SIG-M5 (cell line): ENCODE data around the gene CHRFAM7A.
"Not testable (repeated sequence)": the region's sequence is repeated elsewhere in the genome, so short reads cannot be mapped to it uniquely, and the experiment has no call there.

Experiments used
- DNase-seq: peaks from one replicate; lab custom pipeline; 2025; lab: John Stamatoyannopoulos, UW

Gene CHRFAM7A

DNA sequence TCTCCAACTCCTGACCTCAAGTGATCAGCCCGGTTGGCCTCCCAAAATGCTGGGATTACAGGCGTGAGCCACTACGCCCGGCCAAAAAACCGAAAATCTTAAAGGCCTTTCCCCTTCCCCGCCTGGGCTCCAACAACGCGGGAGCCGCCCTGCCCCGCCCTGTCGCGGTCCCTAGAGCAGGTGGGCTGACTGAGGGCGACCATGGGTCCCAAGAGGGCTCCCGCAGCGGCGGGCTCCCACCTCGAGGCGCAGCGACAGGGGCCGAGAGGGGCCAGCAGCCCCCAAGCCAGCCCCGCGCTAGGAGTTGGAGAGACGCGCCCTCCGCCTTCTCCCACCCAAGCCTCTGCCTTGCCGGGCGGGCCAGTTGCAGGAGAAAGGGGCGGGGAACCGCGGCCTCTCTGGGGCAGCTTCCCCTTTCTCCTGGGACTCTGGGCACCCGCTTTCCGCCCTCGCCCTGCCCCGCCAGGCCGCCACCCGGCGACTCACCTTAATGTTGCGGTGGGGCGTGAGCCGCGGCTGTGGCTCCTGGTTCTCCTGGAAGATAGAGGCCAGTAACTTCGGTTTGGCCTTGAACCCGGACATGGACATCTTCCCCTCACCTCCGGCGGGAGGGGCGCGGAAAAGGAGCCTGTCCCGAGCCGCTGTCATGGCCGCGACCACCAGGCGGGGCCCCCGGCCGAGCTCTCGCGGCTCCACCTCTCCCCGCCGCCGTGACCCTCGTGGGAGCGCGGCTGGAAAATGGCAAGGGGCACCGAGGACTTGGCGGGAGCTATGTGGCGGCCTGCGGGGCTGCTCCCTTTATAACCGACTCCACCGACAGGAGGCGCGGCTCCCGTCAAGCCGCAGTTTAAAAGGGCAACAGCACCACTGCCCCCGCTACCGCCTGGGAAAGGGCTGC is at the start of gene CHRFAM7A:
Gene CHRFAM7A (minus strand): TSS at position 775 of the 898 bp plus-strand sequence. CDS start 10,189 bp downstream, outside the sequence.
- not testable (repeated sequence) for DNase-seq

DNA sequence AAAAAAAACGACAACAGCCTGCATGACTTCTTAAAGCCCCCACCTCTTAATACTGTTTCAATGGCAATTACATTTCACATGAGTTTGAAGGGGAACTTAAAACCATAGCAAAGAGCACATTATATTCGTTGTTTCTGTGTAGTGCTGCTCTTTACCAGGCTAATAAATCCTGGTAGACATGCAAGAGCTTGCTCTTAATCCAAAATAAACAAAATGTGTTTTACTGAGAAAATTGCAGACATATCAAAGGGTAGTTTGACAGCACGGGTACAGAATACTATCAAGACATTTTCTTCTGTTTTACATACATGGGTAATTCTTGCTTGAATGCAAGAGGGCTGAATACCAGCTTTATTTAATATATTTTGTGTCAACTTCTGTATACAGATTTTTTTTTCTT is 45.0 kb upstream of the CHRFAM7A start:
- not testable (repeated sequence) for DNase-seq

DNA sequence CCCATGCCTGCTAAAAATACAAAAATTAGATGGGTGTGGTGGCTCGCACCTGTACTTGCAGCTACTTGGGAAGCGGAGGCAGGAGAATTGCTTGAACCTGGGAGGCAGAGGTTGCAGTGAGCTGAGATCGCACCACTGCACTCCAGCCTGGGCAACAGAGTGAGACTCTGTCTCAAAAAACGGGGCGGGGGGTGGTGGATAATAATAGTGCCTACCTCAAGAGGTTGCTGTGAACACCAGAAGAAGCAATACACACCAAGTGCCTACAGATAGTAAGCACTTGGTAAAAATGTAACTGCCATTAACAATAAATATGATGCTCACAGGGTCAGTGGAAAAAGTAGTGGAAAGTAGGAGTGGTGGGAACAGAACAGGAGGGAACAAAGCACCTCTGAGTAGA is 42.5 kb upstream of the CHRFAM7A start:
- not testable (repeated sequence) for DNase-seq

DNA sequence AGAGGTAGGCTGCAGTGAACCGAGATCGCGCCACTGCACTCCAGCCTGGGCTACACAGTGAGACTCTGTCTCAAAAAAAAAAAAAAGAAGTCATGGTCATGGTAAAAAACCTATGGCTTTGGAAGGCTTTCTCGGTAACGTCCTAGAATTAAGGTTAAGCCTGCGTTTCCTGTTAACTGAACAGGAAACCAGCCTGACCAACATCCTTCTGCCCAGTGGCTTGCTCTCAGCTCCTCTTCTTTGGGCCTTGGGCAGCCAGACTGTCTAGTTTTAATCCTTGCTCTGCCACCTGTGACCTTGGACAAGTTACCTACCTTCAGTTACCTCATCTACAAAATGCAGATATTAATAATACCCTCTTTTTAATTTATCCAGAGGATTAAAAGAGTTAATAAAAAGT is 27.4 kb upstream of the CHRFAM7A start:
- DNase-seq, result not testable (repeated sequence)

DNA sequence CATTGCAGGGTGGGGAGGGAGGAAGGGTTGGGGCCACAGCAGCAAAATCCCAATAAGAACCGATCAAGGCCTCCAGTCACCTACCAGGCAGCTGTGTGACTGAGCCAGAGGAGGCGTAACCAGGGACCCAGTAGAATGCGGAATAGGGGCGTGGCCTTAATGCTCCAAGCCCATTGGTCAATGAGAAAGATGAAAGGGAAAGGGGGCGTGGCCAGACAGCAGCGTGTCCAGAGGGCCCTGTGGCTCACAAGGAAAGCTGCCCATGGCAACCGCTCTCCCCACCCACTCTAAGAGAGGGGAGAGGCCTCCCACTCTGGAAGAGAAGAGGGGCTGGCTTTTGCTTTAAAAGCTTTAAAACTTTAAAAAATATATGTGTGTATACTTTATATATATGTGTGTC is 20.8 kb upstream of the CHRFAM7A start, which contains the start of gene GOLGA8R:
Gene GOLGA8R (minus strand): TSS at position 101 of the 400 bp plus-strand sequence. CDS start 98 bp downstream, at position 3.
- not testable (repeated sequence) for DNase-seq

DNA sequence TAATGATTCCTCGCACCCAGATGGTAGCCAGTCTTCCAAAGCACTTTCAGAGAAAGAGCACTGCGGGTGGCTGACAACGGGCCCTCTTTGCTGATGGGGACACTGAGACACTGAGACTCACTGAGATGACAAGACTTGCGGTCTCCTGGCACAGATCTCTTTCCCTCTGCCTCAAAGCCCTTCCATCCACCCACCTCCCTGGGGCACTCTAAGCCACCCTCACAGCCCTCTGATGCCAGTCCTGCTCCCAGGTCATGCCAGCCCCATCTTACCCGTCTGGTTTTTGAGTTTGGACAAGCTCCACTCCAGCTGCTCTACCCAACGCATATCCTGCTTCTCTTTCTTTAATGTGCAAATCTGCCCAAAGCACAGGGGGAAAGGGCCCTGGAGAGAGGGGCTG is 14.3 kb upstream of the CHRFAM7A start:
- not testable (repeated sequence) for DNase-seq

DNA sequence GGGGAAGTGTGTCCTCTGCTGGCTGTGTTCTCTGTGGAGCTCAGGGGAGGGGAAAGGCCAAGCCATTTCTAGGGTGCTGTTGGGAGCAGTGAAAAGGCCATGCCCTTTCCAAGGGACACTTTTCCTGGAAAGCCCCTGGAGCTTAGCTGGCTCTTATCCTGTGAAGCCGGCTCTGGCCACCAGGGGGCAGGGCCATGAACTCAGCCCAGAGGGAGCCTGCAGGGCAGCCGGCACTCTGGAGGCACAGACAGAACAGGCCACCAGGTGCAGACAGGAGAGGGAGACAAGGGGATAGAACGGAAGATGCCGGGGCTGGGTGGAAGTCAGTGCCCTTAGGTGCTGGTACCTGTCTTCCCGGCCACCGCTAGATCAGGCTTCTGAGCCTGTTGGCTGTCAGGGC is 5.6 kb upstream of the CHRFAM7A start:
- DNase-seq, result not testable (repeated sequence)

DNA sequence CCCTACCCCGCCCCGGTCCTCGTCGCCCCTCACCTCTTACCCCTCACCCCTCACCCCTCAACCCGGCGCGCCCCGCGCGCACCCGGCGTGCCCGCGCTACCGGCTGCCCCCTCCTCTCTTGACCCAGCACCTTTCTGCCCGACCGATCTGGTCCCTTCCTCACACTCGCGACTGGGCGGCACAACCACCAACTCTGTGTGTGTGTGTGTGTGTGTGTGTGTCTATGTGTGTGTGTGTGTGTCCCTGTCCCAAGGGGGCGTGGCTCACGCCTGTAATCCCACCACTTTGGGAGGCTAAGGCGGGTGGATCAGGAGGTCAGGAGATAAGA is 288 bp upstream of the CHRFAM7A start:
- not testable (repeated sequence) for DNase-seq

DNA sequence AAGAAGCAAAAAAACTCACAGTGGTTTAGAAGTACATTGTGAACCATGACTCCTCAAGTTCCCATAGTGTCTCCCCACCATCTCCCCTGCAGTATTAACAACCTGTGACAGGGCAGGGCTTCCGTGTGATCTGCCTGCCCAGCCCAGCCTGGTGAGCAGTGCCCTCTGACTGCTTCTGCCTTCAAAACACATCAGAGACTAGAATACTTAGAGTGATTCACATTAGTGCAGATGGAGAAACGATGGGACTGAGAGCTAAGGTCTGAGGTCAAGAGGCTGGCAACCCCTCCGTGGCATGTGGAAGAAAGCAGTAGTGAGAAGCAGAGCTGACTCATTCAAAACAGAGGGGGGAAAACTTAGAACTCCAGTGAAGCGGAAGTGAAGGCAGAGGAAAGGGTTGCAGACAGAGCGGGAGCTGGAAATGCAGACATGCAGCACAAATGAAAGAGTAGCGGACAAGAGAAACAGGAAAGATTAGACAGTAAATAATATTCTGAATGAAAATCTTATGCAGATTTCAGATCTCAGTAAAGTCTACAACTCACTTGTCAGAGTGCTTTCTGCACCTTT is 6.9 kb downstream of the CHRFAM7A start:
- DNase-seq, result not testable (repeated sequence)

DNA sequence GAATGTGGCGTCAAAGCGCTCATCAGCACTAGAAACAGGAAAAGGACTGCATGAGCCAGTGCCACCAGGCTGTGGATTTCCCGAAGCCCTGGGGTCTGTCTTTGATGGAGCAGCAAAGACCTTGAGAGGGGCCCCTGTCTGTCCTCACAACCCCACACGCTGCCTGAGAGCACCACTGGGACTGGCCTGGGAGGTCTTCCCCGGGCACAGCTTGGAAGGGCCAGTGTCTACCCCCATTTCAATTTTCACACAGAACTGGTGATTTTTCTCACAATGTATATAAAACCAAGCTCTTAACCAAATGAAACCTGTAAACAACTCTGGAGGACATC is 16.3 kb downstream of the CHRFAM7A start:
- not testable (repeated sequence) for DNase-seq

DNA sequence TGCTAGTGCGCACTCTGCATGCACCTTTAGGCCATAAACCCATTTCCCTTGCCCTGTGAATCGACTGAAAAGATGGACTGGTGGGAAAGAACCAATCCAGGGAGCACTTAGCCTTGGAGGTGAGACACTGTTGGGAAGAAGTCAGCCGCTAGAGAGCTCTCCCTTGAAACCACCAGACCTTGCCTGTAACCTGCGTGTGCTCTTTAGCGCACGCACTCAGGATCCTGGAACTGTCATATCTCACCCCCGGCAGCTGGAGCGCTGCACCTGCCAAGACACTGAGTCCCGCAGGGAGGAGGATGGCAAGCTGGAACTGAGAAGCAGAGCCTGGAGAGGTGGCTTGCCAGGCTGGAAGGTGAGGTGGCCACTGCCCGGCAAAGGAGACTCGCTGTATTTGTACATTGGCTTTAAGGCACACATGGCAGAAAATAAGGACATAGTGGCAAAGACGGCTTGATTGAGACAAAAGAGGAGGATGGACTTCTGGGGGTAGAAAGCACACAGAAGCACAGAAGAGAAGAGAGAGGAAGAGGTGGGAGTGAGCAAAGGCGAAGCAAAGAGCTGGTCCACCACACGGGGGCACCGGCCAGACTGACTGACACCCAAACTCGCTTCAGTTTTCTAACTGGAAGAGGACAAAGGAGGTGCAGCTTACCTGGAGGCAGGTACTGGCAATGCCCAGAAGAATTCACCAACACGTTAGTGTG is 16.8 kb downstream of the CHRFAM7A start:
- DNase-seq, result not testable (repeated sequence)

DNA sequence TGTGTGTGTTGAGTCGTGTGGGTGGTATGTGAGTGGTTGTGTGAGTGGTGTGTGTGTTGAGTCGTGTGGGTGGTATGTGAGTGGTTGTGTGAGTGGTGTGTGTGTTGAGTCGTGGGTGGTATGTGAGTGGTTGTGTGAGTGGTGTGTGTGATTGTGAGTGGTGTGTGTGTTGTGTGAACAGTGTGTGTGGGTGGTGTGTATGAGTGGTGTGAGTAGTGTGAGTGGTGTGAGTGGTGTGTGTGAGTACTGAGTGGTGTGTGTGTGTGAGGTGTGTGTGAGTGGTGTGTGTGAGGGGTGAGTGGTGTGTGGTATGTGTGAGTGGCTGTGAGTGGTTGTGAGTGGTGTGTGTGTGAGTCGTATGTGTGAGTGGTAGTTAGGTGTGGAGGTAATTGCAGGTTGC is 17.5 kb downstream of the CHRFAM7A start:
- not testable (repeated sequence) for DNase-seq

DNA sequence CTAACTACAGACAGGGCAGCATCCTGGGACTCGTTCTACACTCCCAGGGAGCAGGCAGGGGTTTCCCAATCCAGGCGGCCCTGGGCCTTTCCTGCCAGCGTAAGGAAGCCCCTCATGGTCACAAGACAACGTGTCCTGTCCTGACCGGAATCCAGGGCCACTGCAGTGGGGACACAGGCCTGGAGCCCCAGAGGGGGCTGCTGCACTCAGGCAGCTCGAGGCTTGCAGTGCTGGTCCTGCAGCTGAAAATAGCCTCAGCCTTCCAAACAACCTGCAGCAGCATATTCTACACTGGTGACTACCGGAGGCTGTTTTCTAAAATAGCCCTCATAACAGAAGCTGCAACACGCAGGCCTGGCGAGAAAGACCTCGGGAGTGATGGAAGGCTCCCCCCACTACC is 18.5 kb downstream of the CHRFAM7A start:
- DNase-seq, result not testable (repeated sequence)

DNA sequence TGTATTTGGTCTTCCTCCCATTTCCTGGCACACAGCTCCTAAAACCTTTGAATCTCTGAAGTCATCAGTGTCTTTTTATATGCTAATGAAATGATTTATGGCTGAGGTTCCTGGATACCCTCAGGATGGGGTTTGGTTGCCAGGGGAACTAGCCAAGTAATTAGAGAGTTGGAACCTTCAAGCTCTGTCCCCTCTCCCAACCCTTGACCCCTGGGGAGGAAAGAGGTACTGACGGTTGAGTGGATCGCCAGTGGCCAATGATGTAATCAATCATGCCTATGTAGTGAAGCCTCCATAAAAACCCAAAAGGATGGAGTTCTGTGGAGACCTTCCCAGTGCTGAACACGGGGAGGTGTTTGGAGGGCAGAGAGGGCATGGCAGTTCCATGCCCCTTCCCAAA is 25.1 kb downstream of the CHRFAM7A start:
- not testable (repeated sequence) for DNase-seq

DNA sequence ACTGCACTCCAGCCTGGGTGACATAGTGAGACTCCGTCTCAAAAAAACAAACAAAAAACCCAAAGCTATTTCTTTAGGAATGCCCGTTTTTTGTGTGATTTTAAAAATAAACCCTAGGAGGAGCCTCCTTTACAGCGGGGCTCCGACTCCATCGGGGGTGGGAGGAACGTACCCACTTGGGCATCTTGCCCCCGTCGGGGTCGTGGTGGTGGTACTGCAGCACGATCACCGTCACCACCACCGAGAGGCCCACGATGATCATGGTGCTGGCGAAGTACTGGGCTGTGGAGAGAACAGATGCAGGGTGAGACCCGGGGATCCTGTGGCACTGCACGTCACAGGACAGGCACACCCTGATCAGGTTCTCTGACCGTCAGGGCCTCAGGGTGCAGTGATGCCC is 26.1 kb downstream of the CHRFAM7A start:
- not testable (repeated sequence) for DNase-seq

DNA sequence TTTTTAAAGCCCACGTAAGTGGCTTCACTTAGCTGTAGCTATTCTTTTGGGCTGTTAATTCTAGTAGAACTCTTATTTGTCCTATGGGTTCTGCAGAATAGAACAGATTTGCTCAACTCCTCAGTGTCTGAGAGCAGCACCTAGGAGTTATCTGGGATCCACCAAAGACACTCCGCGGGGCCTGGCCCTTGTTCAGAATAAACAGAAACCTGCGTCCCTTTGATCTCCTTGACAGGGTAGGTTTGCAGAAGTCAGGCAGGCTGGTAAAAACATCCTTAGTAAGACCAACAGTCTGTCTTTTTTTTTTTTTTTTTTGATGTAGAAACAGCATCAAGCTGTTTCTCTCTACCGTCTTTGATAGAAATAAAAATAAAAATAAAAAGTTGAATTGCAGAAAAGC is 31.9 kb downstream of the CHRFAM7A start:
- DNase-seq, result not testable (repeated sequence)

DNA sequence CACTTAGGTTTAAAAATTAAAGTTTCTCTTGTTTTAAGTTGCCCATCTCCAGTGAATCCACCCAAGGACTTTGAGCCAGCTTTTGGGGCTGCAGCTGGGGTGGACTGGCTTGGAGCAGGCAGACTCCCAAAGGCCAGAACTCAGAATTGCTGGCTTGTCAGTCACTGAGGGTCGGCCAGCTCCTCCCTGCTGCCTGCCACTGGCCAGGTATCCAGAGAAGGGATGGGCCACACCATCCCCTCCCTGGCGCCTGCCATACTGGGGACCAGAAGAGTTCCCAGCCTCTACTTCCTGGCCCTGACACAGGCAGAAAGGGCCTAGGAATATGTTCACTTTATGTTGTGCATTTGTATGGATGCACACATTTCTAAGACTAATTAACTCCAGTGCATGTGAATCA is 32.4 kb downstream of the CHRFAM7A start:
- DNase-seq, result not testable (repeated sequence)

DNA sequence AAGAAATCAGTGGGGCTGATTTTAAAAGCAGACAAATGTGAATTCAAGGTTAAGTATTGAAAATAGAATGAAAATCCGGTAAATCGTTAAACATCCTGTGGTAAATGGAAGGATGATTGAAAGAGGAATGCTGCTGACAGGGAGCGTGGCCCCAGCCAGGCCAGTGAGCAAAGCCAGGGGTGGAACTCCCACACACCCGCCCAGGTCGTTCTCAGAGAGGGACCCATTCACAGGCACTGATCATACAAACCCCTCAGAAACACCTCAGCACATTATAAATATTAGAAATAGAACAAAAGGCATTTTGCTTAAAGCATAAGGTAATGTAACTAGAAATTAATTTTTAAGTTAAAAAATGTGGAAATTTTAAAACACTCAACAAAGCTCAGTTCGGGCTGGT is 38.3 kb downstream of the CHRFAM7A start:
- DNase-seq, result not testable (repeated sequence)

DNA sequence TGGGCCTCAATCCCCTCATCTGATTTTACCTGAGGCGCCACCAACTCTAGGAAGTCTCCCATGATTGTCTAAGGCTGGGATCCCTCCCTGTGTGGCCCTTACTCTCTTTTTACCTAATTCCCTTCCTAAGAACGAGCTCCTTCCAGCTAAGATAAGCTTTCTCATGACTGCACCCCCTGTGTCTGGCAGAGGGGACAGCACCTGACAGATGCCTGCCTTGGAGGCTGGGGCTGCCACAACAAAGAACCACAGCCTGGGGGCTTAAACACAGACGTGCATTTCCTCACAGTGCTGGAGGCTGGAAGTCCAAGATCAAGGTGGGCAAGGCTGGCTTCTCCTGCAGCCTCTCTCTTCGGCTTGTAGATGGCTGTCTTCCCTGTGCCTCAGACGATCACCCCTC is 43.5 kb downstream of the CHRFAM7A start:
- DNase-seq, result not testable (repeated sequence)

DNA sequence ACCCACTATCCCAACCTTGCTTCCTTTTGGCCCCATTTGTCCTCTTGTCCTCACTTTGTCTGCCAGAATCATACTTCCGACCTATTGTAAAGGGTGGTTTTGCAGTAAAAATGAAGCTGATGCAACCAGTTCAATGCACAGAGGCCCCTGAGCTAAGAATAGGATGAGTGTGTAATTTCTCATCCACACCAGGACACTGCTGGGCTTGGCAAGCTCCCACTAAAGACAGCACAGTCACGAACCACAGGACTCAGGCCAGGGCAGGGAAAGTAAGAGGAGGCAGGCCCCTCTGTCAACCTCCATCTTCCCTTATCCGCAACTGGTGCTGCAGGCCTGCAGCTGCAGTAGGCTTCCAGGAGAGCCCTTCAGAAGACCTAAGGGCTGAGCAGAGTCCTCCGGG is 56.8 kb downstream of the CHRFAM7A start:
- DNase-seq, result not testable (repeated sequence)

DNA sequence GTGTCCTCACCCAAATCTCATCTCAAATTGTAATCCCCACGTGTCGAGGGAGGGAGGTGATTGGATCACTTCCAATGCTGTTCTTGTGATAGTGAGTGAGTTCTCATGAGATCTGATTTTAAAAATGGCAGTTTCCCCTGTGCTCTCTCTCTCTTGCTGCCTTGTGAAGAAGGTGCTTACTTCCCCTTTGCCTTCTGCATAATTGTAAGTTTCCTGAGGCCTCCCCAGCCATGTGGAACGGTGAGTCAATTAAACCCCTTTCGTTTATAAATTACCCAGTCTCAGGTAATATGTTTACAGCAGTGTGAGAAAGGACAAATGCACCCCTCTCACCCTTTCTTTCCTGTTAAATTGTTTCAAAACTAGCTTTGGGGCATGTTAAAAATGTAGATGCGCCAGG is 59.2 kb downstream of the CHRFAM7A start:
- not testable (repeated sequence) for DNase-seq

DNA sequence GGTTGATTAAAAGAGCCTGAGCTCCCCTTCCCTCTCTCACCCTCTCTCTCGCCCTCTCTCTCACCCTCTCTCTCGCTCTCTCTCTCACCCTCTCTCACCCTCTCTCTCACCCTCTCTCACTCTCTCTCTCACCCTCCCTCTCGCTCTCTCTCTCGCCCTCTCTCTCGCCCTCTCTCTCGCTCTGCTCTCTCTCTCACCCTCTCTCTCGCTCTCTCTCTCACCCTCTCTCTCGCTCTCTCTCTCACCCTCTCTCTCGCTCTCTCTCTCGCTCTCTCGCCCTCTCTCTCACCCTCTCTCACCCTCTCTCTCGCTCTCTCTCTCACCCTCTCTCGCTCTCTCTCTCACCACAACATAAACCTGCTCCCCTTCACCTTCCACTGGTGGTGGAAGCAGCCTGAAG is 67.2 kb downstream of the CHRFAM7A start:
- not testable (repeated sequence) for DNase-seq

DNA sequence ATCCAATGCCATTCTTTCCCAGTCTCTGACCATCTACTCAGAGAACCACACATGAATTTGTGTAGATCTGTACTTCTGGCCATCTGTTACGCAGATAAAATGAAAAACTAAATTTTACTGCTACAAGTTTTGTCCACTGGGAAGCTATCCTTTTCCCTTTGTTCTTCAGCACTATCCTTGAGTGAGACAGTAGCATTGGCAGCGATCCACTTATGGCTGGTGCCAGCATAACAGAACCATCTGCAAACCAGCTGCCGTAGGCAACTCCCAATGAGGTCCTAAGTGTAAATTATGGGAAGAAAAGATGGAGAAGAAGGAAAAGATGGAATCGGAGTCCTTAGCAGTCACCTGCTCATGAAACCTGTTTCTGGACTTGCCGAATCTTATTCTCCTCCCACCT is 72.3 kb downstream of the CHRFAM7A start:
- DNase-seq, result not testable (repeated sequence)
